GM18505 (cell line): ENCODE results near the gene MYLK2.

Experiments
- ATAC-seq: cut with Tn5 transposase; IDR thresholded peaks from one replicate; pipeline ENCODE4 v1.9.1; 2021; ENCODE audit not compliant: unreplicated experiment
- POLR2A ChIP-seq: IDR thresholded peaks from 4 replicates; pipeline ENCODE4 v1.6.1; 2011; ENCODE audit warnings: borderline replicate concordance; ENCODE audit not compliant: insufficient read depth, insufficient read length; ENCODE audit errors: extremely low read depth

Gene MYLK2

DNA sequence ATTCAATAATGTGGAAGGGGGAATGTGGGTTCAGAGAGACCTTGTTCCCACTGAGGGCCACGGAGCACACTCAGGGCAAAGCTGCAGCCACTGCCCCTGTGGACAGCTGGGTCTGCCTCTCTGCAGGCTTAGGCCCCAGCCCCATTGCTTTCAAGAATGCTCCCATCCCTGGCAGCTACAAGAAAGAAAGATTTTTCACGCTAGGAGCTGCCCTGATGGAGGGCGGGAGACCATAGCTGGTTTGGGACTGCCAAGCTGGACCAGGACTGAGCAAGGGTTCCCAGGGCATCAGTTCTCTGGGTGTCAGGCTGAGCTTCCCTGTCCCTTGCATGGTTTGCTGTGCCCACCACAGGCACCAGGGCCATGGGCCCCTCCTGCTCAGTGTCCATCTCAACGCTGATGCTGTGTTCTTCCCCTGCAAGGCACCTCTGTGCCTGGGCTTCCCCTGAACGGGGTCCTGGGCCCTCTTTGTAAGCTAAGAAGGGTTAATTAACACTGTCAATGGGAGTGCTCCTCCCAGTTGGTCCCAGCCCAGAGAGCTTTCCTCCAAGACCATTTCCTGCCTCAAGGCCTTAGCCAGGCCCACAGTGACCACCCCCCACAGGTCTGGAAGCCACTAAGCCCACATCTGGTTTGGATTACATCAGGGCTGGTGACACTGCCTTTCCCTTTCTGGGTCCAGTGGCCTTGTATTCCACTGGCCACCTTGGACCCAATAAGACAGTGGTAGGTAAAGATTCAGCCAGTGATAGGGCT is 17.9 kb downstream of the MYLK2 start:
- TF ChIP-seq POLR2A: no peak
- no peak for ATAC-seq

DNA sequence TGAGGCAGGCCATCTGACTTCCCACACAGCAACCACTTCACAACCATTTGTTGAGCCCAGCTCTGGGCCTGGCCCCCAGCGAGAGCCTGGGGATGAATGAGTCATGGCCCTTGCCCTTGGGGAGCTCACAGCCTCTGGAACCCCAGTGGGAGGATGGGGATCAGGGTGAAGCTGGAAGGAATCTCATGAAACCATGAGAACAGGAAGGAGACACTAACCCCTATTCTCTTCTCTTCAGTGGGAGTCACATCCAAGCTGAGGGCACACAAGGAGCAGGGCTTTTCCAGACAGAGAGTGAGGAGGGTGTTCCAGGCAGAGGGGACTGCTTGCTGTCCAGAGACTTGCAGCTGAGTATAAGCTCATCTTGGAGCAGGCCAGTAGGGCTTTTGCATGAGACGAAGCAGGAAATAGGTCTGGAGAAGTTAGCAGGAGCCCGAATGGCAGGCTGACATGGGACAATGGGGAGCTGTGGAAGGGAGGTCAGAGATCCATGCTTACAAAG is 18.8 kb downstream of the MYLK2 start:
- TF ChIP-seq POLR2A: no peak
- no peak for ATAC-seq

DNA sequence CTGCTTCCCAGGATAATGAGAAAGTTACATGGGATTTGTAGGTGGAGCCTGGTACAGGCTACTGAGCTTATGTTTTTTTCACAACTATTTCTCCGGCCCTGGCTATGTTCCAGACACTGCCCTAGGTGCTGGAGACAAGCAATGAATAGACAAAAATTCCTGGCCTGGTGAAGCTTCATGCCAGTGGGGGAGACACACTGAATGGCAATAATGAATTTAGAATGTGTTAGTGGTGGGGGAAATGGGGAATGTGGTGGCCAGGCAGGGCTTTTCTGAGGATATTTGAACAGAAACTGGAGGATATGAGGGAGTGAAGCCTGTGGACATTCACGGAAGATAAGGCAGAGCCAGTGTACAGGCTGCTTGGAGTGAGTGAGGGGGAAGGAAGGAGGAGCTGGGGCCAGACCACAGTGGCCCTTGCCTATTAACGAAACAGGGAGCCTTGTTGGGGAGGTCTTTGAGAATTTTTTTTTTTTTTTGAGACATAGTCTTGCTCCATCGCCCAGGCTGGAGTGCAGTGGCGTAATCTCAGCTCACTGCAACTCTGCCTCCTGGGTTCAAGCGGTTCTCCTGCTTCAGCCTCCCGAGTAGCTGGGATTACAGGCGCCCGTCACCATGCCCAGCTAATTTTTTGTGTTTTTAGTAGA is 19.6 kb downstream of the MYLK2 start:
- TF ChIP-seq POLR2A: no peak
- no peak for ATAC-seq

DNA sequence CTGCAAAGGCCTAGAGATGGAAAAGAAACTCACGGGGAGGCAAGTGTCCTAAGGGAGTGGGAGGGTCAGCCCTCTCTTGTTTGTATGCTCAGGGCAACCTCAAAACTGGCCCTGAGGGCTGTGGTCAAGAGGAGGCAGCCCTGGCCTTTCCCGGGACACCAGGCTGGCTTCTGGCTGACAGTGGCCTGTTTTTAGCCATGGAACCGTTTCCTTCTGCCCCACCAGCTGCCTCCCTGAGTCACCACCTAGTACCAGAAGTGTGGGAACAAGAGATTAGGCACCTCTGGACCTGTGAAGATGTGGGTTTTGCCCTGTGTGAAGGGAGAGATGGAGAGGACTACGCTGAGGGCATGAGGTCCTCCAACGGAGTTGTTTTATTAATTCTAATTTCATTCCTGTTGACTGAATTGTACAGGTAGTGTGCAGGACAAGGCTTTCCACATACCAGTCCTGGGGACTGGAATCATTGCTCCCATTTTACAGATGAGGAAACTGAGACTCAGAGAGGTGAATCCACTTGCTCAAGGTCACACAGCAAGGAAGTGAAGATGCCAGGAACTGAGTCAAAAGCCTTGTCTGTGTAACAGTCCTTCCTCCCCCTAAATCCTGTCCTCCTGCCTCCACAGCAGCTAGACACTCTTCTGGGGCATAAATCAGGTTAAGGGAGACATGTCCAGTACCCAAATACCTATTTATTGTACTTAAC is 20.8 kb downstream of the MYLK2 start:
- no peak for TF ChIP-seq POLR2A
- ATAC-seq: no peak

DNA sequence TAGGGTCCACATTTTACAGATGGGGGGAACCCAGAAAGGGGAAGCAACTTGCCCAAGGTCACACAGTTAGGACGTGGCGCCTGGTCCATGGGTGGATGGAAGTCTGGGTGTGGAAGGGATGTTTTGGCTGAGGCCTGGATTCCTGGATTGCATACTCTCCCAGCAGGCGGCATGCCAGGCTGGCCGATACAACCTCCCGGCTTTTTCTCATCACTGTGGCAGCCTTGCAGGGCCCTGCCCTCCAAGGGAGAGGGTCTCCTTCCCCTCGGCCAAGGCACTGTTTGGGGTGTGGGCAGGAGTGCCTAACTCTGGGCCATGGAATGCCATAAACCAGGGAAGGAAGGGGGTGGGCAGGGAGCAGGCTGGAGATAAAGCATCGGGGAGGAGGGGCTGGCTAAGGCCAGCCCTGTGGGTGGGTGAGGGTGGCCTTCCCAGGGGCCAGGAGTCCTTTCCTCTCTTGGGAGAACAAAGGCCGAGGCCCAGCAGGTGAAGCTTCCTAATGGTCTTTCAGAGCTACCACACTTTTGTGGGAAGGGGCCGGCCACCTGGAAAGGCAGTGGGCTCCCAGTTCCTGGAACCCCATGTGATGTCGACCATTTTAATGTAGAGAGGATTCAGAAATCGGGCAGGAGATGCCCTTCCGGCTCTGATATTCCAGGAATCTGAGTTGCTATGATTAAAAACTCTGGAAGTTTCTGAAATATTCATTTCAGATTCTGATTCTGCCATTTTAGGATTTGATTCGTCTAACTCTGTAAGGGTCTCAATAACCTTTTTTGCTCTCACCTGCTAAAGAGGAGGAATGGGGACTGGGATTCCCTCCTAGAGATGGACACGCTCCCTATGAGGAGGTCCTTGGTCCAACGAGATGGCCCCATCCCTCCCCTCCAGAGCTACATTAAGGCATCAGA is 22.0 kb downstream of the MYLK2 start:
- ATAC-seq: no peak
- TF ChIP-seq POLR2A: no peak

DNA sequence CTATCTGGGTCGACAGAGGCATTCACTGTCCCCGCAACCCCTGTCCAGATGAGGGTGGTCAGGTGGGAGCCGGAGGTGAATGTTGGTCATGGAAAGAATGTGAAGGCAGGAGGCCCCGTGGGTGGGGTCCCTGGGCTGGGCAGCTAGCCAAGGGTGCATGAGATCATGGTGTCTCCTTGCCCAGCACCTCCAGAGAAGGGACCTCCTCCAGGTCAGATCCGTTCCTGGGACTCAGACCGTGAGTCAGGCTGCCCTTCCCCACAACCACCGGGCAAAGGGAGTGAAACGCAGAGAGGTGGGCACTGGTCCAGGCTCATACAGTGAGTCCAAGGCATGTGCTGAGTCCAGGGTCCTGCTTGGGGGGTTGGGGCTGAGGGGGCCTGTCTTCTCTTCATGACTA is 22.8 kb downstream of the MYLK2 start:
- TF ChIP-seq POLR2A: no peak
- no peak for ATAC-seq

DNA sequence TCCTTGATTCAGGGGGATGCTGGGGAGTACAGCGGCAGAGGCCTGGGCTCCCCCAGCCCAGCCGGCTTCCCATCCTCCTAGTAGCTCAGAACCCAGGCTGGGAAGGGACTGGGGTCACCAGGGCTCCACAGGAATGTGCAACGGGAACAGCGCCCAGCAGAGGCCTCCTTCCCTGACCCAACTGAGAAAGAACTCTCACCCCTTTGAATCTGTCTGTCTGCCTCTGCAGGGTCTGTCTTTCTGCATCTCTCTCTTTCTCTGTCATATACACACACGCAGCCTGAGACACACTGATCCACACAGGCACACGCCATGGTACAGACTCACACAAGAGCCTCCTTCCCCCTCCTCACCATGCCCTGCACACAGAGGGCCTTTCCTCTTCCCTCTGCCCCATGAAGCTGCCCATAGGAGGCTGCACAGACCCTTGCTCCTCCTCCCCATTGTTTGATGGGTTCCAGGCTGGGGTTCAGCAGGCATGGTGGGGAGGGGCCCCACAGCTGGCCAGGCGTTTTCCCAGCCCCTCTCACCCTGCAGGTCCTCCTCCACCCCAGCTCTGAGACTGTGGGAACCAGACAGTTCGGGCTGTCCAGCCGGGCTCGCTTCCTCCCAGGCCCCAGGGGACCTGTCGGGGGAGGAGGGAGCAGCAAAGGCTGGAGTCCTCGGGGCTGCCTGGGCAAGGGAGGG is 23.5 kb downstream of the MYLK2 start:
- no peak for TF ChIP-seq POLR2A
- ATAC-seq: no peak

DNA sequence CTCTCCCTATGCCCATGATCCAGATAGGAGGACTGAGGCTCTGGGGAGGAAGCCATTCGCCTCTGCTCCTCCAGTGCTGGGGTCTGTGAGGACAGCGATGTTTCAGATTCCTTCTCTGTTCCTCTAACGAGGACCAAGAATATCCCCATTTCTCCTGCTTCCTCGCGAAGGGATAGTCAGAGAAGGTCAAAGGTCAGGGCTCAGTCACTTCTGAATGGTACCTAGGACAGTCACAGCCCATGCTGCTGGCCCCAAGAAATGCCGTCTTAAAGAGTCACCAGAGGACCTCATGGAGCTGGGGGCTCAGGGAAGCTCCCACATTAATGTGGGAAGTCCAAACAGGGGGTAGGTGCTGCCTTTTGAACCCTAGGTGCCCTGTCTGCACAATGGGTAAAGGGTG is 24.1 kb downstream of the MYLK2 start:
- TF ChIP-seq POLR2A: no peak
- no peak for ATAC-seq

DNA sequence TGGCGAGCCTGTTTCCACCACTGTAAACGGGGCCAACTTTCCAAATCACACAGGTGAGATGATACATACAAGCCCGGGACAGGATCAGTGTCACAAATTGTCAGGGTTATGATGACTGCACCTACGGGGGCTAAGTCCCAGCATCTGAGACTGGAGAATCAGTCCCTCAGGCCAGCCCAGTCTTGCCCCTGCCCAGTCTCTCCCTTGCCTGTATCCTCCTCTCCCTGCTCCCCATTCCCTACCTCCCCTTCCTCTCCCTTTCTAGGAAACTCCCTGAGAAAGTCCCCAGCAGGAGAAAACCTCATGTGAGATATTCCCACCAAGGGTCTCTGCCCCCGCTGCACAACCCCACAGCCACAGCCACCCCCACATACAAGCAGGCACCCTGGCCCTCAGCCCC is 24.7 kb downstream of the MYLK2 start:
- TF ChIP-seq POLR2A: no peak
- no peak for ATAC-seq

DNA sequence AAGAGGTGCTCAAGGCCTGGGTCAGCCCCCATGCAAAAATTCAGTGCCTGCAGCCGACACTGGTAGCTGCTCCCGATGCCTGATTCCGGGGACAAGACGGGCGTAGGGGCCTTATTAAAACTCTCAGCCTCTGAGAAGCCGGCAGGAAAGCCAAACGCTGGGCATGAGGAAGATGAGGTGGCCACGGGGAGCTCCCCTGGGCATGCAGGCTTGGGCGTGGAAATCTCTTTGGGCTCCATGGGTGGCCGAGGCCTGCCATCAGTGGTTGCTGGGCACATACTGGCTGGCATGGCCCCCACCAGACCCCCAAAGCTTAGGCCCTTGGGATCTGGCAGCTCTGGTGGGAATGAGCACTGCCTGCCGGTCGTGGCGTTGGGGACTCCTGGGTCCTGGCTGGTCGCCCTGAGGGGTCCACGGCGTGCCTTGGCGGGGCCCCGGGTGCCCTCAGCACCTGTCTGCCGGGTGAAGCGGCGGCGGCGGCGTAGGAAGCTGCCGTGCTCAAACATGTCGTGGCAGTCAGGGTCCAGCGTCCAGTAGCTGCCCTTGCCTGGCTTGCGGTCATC is 25.7 kb downstream of the MYLK2 start:
- no peak for ATAC-seq
- TF ChIP-seq POLR2A: no peak

DNA sequence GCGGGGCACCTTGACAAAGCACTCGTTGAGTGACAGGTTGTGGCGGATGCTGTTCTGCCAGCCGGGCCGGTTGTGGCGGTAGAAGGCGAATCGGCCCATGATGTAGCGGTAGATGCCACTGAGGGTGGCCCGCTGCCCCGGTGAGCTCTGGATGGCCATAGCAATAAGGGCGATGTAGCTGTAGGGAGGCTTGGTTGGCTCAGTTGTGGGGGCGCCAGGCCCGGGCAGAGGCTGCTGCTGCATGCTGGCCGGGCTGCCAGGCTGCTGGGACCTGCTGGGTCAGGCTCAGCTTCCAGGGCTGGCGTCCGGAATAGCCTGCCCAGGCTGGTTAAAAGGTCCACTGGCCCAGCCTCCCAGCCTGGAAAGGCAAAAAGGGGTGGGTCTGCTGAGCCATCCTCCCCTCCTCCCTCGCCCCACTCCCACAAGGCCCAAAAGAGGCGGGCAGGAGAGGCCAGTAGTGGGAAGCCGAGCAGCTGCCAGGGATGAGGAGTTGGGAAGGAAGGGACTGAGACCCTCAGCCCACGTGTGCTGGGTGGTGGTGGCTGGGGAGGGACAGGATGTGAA is 26.2 kb downstream of the MYLK2 start, which contains the start of gene FOXS1:
Gene FOXS1 (minus strand): TSS at position 305 of the 564 bp plus-strand sequence. CDS start 62 bp downstream, at position 243.
- TF ChIP-seq POLR2A: no peak
- ATAC-seq: no peak

DNA sequence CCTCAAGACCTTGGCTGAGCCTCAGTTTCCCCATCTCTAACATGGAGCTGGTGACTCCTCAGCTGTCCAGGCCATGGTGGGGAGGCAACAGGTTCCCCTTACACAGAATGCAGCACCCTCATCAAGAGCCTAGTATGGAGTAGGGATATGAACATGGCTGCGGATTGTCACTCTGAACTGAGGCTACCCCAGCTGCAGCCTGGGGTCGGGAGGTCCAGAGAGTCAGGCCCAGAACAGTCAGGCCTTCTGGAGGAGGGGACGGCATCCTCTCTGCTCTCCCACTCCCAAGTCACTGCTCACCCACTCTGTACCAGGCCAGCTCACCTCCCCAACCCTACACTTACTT is 27.6 kb downstream of the MYLK2 start:
- no peak for TF ChIP-seq POLR2A
- ATAC-seq: no peak
